Mucosa of descending colon (tissue), 3 donors: ENCODE data around the gene POLR3C. TPM values are rescaled to one million over a fixed set of nuclear protein-coding genes. Genes with fewer than 3 reads are reported as not detected.

ENCODE experiments used
- ATAC-seq: fragments of 200-7000 bp; cut with Tn5 transposase; one replicate; pipeline ENCODE4 v1.9.1; 2020; ENCODE audit warnings: mild to moderate bottlenecking, moderate library complexity
- DNase-seq, 3 donors: peaks; one replicate each; pipeline ENCODE4 v3.0.0-alpha.2; 2020
- H3K36me3 ChIP-seq: fragments of 200-600 bp; one replicate; pipeline ENCODE4 v1.8.0; 2021; ENCODE audit warnings: low read depth, mild to moderate bottlenecking
- H3K4me1 ChIP-seq: fragments of 200-600 bp; one replicate; pipeline ENCODE4 v1.8.0; 2021; ENCODE audit warnings: low read depth, mild to moderate bottlenecking
- H3K4me3 ChIP-seq: fragments of 200-600 bp; one replicate; pipeline ENCODE4 v1.8.0; 2021; ENCODE audit warnings: mild to moderate bottlenecking
- H3K9me3 ChIP-seq: fragments of 200-600 bp; one replicate; pipeline ENCODE4 v1.8.0; 2021; ENCODE audit warnings: mild to moderate bottlenecking
- CTCF ChIP-seq: fragments of 200-600 bp; IDR thresholded peaks from one replicate; pipeline ENCODE4 v1.8.0; 2022; ENCODE audit warnings: antibody characterized with exemption, mild to moderate bottlenecking
- intact Hi-C, 2 donors: fragments of 100-400 bp; cut with DNase I in 1 of 2; cut with micrococcal nuclease in 1 of 2; formaldehyde crosslinking; loops; one replicate each; pipeline versions ENCODE4 v1.11.0 to v1.11.1; 2022; cut with DNase I, micrococcal nuclease
- long read RNA-seq, 2 donors: library from polyadenylated mRNA; unstranded; transcript quantifications; one replicate each; pipeline ENCODE4 v2.0.0, GENCODE V29; 2019 to 2021
- total RNA-seq, 3 donors: library from RNA; stranded (reverse); fragmentation: NEBNext Ultra II Directional in 2 of 3; extraction: Animal tissue kit (Norgen Biotek cat#: 25700) in 2 of 3; gene quantifications; one replicate each; pipeline versions ENCODE4 v1.2.1 to v1.2.4, GENCODE V29; 2021 to 2023
- donor health status: DM: no; HTN: no; CAD: no; lungs with moderate emphysema.
- donor health status: DM: no; HTN: no; CAD: no.
- donor health status: DM: no; HTN: yes; CAD: no.

Gene POLR3C
- 10 to 100 TPM; 17.5 to 24.0 (median 23.0) TPM for total RNA-seq
- long read RNA-seq, donor 1, transcript POLR3C-201 (15 exons, 1,851 nt) = major isoform, 18 of 29 reads
- long read RNA-seq, donor 1, partial matches to known transcripts = 2 of 29 reads
- long read RNA-seq, donor 1, other reads (novel, unspliced or antisense) = 9 of 29 reads
- long read RNA-seq, donor 2, transcript POLR3C-201 (15 exons, 1,851 nt) = major isoform, 15 of 23 reads
- long read RNA-seq, donor 2, partial matches to known transcripts = 3 of 23 reads
- long read RNA-seq, donor 2, other reads (novel, unspliced or antisense) = 5 of 23 reads

DNA sequence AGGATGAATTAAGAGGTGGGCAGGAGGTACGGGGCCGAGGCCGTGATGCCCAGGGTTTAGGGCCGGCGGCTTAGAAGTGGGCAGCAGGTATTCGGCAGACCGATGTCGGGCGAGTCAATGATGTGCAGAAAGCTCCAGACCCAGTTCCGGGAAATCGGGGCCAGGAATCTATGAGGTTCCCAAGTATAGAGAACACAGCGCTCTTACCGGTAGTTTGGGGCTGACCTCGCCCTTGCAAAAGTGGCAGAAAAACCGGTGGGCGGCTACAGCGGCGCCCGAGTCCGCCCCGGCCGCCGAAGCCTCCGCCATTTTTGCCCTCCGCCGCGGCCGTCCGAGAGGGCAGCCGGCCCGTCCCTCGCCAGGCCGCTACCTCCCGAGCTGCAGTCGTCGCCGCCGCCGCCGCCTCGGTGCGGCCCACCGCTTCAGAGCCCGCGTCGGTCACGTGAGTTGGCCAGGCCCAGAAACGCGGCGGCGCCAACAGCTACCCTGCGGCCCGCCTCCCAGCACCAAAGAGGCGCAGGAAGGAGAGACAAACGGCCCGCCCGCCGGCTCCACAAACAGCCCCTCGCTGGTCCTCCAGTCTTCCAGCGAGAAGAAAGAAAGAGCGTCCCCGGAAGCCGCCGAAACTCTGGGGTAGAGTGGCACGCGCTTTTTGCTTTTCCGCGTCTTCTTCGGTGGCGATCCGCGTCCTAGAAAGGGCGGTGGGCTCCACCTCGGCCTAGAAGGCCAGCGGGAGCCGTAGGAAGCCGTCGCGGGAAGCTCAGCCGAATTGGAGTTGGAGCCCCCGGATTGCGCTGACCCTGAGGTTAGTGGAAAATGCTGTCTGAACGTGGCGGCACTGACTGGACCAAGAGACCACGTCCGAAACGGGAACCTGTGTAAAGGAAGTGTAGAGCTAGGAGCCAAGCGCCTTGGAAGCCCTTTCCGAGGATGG lies at the start of gene POLR3C, which contains the start of gene RNF115:
TSS of gene POLR3C (plus strand) at position 636 of the 934 bp plus-strand sequence. CDS start 1,577 bp downstream, outside the sequence.
TSS of gene RNF115 (minus strand) at position 531 of the 934 bp plus-strand sequence. CDS start at position 309, 222 bp downstream.
- Histone ChIP-seq H3K4me3 (peak within 1 kb of the TSS; percentile 65), H3K4me1 (peaks cover 6% of the 10 kb centered on the region), H3K9me3 (no peaks in the 10 kb centered on the region), H3K36me3 (peaks cover 5% of the 10 kb centered on the region)
- ATAC-seq = peak; percentile 97
- DNase-seq = peak; percentile 91 to 94 (median 92)
- TF ChIP-seq CTCF = no peak
- intact Hi-C loops = no loop called here

DNA sequence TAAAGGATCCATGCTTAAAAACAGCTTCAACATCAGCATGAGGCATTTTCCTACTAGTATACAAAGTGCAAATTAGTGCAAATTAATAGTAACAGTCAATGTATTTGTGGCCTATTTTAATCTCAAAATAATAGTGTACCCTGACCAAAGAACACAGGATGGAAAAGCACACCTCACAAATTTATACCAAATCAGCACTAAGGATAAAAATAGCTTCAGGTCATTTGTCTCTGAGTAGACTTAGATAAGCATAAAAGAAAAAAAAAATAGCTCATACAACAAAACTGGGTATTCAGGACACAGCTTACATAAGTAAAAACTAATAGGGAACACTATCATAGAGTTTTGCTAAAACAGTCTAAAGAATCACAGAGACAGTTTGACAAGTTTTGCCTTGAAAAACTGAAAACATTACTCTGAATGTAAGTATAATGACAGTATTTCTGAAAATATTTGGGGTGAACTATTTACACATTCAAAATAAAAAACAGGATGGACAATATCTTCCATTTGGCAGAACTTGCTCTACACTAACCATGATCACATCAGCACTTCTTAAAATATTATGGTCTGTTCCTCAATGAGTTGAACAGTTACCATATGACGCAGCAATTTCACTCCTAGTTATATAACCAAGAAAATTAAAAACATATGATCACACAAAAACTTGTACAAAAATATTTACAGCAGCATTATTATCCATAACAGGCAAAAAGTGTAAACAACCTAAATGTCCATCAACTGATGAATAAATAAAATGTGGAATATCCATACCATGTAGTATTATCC lies 46.4 kb upstream of the POLR3C start:
- intact Hi-C loops = no loop called here
- ATAC-seq (no peak), DNase-seq (no peak)
- H3K36me3 ChIP-seq = no peaks in the 10 kb centered on the region
- no peaks in the 10 kb centered on the region for H3K9me3 ChIP-seq
- no peak overlapping the region for H3K4me3 ChIP-seq
- TF ChIP-seq CTCF = no peak
- no peaks in the 10 kb centered on the region for H3K4me1 ChIP-seq

DNA sequence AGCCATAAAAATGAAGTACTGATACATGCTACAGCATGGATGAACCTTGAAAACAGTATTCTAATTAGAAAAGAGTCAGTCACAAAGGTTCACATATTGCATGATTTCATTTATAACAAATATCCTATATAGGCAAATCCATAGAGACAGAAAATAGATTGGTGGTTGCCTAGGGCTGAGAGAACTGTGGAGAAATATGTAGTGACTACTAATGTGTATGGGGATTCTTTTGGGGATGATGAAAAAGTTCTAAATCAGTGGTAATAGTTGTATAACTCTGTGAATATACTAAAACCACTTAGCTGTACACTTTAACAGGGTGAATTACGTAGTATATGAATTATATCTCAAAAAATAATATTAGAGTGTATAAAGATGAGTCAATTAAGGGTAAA lies 45.9 kb upstream of the POLR3C start:
- Histone ChIP-seq H3K4me3 (no peak overlapping the region), H3K4me1 (no peaks in the 10 kb centered on the region), H3K9me3 (no peaks in the 10 kb centered on the region), H3K36me3 (no peaks in the 10 kb centered on the region)
- no peak for TF ChIP-seq CTCF
- intact Hi-C loops = no loop called here
- ATAC-seq (no peak), DNase-seq (no peak)

DNA sequence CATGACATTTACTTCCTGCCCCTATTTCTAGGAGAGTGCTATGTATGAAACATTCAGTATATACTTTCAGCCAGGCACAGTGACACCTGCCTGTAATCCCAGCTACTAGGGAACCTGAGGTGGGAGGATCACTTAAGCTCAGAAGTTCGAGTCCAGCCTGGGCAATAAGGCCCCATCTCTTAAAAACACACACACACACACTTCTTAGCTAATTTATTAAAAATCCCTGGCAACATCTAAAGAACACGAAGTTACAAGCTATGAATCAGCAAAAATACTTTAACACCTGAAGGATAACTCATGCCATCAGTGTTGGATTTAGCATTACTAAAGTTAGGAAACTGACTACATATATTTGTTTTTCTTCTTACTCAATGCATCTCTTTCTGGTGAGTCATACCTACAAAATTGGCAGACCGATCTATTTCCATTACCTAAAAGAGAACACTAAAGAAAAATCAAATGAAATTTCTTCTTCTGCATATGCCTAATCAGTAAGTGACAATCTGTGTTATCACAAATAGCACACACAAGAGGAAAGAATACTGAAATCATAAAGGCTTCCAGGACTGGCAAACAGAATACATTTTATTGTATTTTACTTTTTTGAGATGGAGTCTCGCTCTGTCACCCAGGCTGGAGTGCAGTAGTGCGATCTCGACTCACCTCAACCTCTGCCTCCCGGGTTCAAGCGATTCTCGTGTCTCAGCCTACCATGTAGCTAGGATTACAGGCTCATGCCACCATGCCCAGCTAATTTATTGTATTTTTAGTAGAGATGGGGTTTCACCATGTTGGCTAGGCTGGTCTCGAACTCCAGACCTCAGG lies 41.5 kb upstream of the POLR3C start:
- DNase-seq = no peak
- Histone ChIP-seq H3K4me3 (no peak overlapping the region), H3K9me3 (no peaks in the 10 kb centered on the region), H3K36me3 (no peaks in the 10 kb centered on the region), H3K4me1 (peaks cover 9% of the 10 kb centered on the region)
- no peak for TF ChIP-seq CTCF
- ATAC-seq = no peak
- intact Hi-C loops = no loop called here

- TF ChIP-seq CTCF = no peak
- no peak overlapping the region for H3K4me3 ChIP-seq
- H3K36me3 ChIP-seq = no peaks in the 10 kb centered on the region
- peaks cover 9% of the 10 kb centered on the region for H3K4me1 ChIP-seq
- ATAC-seq (no peak), DNase-seq (no peak)
- intact Hi-C loops = no loop called here
- H3K9me3 ChIP-seq = no peaks in the 10 kb centered on the region
Observed at GRCh38 chr1:145784409-145784808, 39.6 kb upstream of the POLR3C start.
